Endothelial cell of umbilical vein (primary cell): ENCODE measurements around the gene TMCO1. TPM values are rescaled to one million over a fixed set of nuclear protein-coding genes. Genes with fewer than 3 reads are reported as not detected.
"Not testable (repeated sequence)": the region's sequence is repeated elsewhere in the genome, so short reads cannot be mapped to it uniquely, and the experiment has no call there.

Experiments
- BruUV-seq: library from RNA; stranded (reverse); fragments of 400-500 nt; replicated peaks from 2 replicates; lab custom pipeline; 2021; lab: Mats Ljungman, UMichigan
- CTCF ChIA-PET: fragments of 300-600, 350-600 bp; sonication (Branson Sonifier 250); formaldehyde crosslinking; loops from one replicate; lab custom pipeline; 2021; ENCODE audit warnings: antibody characterized with exemption, inconsistent platforms; lab: Charles Lee
- POLR2A ChIA-PET: fragments of 300-600, 350-600 bp; sonication (Branson Sonifier 250); formaldehyde crosslinking; loops from one replicate; lab custom pipeline; 2021; ENCODE audit warnings: antibody characterized with exemption, inconsistent platforms; lab: Charles Lee
- DNase-seq: peaks from one replicate; pipeline ENCODE4 v3.0.0-alpha.2; 2011; ENCODE audit warnings: low read depth, low spot score
- FAIRE-seq: peaks from 2 replicates; lab custom pipeline; 2011; peaks lifted over from hg19 to GRCh38; lab: Jason Lieb, UNC
- H2AFZ ChIP-seq: 2 replicates; pipeline ENCODE4 v1.6.0; 2012; ENCODE audit warnings: low read depth, low read length, control low read depth, inconsistent platforms
- H3K27ac ChIP-seq: 2 replicates; pipeline ENCODE4 v1.5.1; 2011; ENCODE audit warnings: low read depth, mild to moderate bottlenecking, control low read depth, low read length, moderate library complexity; ENCODE audit not compliant: insufficient read depth
- H3K27me3 ChIP-seq, 2 experiments: 2 replicates each; pipeline versions ENCODE4 v1.6.0 to v1.6.1; 2011; ENCODE audit warnings: low read length in 2 of 2, mixed read lengths in 1 of 2; ENCODE audit not compliant: control insufficient read depth in 2 of 2, insufficient read depth in 2 of 2
- H3K36me3 ChIP-seq, 2 experiments: 2 replicates in 1 of 2; 3 replicates in 1 of 2; pipeline ENCODE4 v1.5.1; 2011; ENCODE audit warnings: low read length in 2 of 2, mild to moderate bottlenecking in 1 of 2, moderate library complexity in 1 of 2; ENCODE audit not compliant: control insufficient read depth in 2 of 2, insufficient read depth in 2 of 2; ENCODE audit errors: extremely low read depth in 1 of 2
- H3K4me1 ChIP-seq: 3 replicates; pipeline ENCODE4 v1.5.1; 2011; ENCODE audit warnings: mild to moderate bottlenecking, low read length; ENCODE audit not compliant: control insufficient read depth, insufficient read depth; ENCODE audit errors: extremely low read depth
- H3K4me2 ChIP-seq: 2 replicates; pipeline ENCODE4 v1.6.1; 2011; ENCODE audit warnings: low read length, control low read depth, mixed read lengths; ENCODE audit not compliant: insufficient read depth
- H3K4me3 ChIP-seq, 3 experiments: fragments of 200-600 bp in 1 of 3; sonication (generic), shearing (Covaris generic) in 1 of 3; replicated peaks in 1 of 3; 2 replicates each; pipeline ENCODE4 v1.5.1; 2011 to 2016; ENCODE audit warnings: control low read depth in 3 of 3, low read length in 3 of 3, mild to moderate bottlenecking in 2 of 3, inconsistent platforms in 1 of 3, low read depth in 1 of 3, moderate library complexity in 1 of 3; ENCODE audit not compliant: insufficient read depth in 1 of 3
- H3K79me2 ChIP-seq: 2 replicates; pipeline ENCODE4 v1.6.0; 2012; ENCODE audit warnings: low read length, inconsistent platforms; ENCODE audit not compliant: control insufficient read depth, insufficient read depth
- H3K9ac ChIP-seq: replicated peaks from 2 replicates; pipeline ENCODE3; 2011; ENCODE audit warnings: low read length, control low read depth; ENCODE audit not compliant: insufficient read depth; ENCODE audit errors: extremely low read depth
- H3K9me1 ChIP-seq: replicated peaks from 3 replicates; pipeline ENCODE4 v1.6.0; 2011; ENCODE audit warnings: mild to moderate bottlenecking, low read length; ENCODE audit not compliant: control insufficient read depth, insufficient read depth; ENCODE audit errors: extremely low read depth
- H3K9me3 ChIP-seq: replicated peaks from 2 replicates; pipeline ENCODE4 v1.5.1; 2012; ENCODE audit warnings: low read length, inconsistent platforms; ENCODE audit not compliant: control insufficient read depth, insufficient read depth
- H4K20me1 ChIP-seq: replicated peaks from 2 replicates; pipeline ENCODE3; 2011; ENCODE audit warnings: mild to moderate bottlenecking, low read length; ENCODE audit not compliant: control insufficient read depth, insufficient read depth; ENCODE audit errors: extremely low read depth
- CTCF ChIP-seq, 2 donors: IDR thresholded peaks; 1 replicate in 1 of 2; 2 replicates in 1 of 2; pipeline ENCODE4 v1.5.1; 2011; ENCODE audit warnings: low read length in 2 of 2, mild to moderate bottlenecking in 2 of 2, moderate library complexity in 2 of 2, control low read depth in 1 of 2, inconsistent platforms in 1 of 2, low read depth in 1 of 2; ENCODE audit not compliant: insufficient read depth in 1 of 2; ENCODE audit errors: extremely low read depth in 1 of 2
- EZH2 ChIP-seq: IDR thresholded peaks from 2 replicates; pipeline ENCODE4 v1.6.1; 2012; ENCODE audit warnings: borderline replicate concordance, low read depth, mild to moderate bottlenecking, moderate library complexity, low read length, inconsistent platforms; ENCODE audit not compliant: severe bottlenecking
- FOS ChIP-seq: IDR thresholded peaks from 2 replicates; pipeline ENCODE4 v1.6.1; 2011; ENCODE audit warnings: mild to moderate bottlenecking, low read length, moderate library complexity, borderline replicate concordance; ENCODE audit not compliant: insufficient read depth
- JUN ChIP-seq: IDR thresholded peaks from 2 replicates; pipeline ENCODE4 v1.6.1; 2011; ENCODE audit warnings: borderline replicate concordance, low read depth; ENCODE audit not compliant: insufficient read length, insufficient read depth
- MAX ChIP-seq: IDR thresholded peaks from 2 replicates; pipeline ENCODE4 v1.6.1; 2011; ENCODE audit not compliant: insufficient read depth, insufficient read length
- MYC ChIP-seq: IDR thresholded peaks from one replicate; pipeline ENCODE4 v1.6.1; 2011; ENCODE audit warnings: mild to moderate bottlenecking, low read depth, low read length
- POLR2A ChIP-seq: IDR thresholded peaks from 2 replicates; pipeline ENCODE4 v1.6.1; 2012; ENCODE audit warnings: low read depth, mild to moderate bottlenecking, control low read depth, low read length
- POLR2AphosphoS5 ChIP-seq: IDR thresholded peaks from 2 replicates; pipeline ENCODE4 v1.6.1; 2012; ENCODE audit warnings: low read depth, mild to moderate bottlenecking, control low read depth, low read length, moderate library complexity; ENCODE audit not compliant: insufficient read depth
- dilution Hi-C: fragments of 300-500 bp; cut with MboI; formaldehyde crosslinking; loops from one replicate; pipeline ENCODE4 v1.15.0; 2019; ENCODE audit warnings: low sequenced_read_pairs; ENCODE audit not compliant: extremely low pct_ligation_motif_present
- intact Hi-C: fragments of 100-400 bp; cut with micrococcal nuclease; formaldehyde crosslinking; loops from one replicate; pipeline ENCODE4 v1.10.0; 2022
- polyA plus RNA-seq, 4 experiments: library from polyadenylated mRNA; depleted of rRNA in 3 of 4; stranded (reverse) in 3 of 4; unstranded in 1 of 4; fragments of >200 nt; gene quantifications; 2 replicates each; pipeline versions ENCODE4 v1.2.1 to v1.2.3, GENCODE V29; 2011 to 2012; ENCODE audit warnings: missing spikeins in 1 of 4
- total RNA-seq: library from RNA; stranded (reverse); gene quantifications from 2 replicates; pipeline ENCODE4 v1.2.3, GENCODE V29; 2021

The TMCO1 gene
- total and polyA plus RNA-seq, 2 donors (not counting 3 experiments of a cell fraction or from before 2014, with no cell fraction given), result 86.0 to 93.4 TPM

GRCh38 chr1:165683848-165684485 is 84.7 kb downstream of the TMCO1 start:
- H3K4me3 ChIP-seq, result no peak overlapping the region
- H3K27ac ChIP-seq, result no peak overlapping the region
- DNase-seq (no peak), FAIRE-seq (no peak)
- ChIA-PET CTCF (interaction anchor here (0.6 to 0.9 kb wide), 2 partner anchors 14 to 93 kb away, joined by 3 read pairs; partner anchors contain the start of gene ALDH9A1), POLR2A (no interaction called here)
- intact Hi-C loops, result no loop called here
- TF ChIP-seq MAX, result no peak
- no peak for TF ChIP-seq CTCF (IDR thresholded peaks at IDR 0.05; ENCODE audit: extremely low read depth in 1 of 2, insufficient read depth in 1 of 2, low read depth in 1 of 2, low read length in 2 of 2)
- TF ChIP-seq JUN, result no peak
- TF ChIP-seq POLR2A, result no peak
- TF ChIP-seq EZH2, result no peak
- TF ChIP-seq POLR2AphosphoS5, result no peak
- TF ChIP-seq MYC, result no peak
- TF ChIP-seq FOS, result no peak
- no peaks in the 10 kb centered on the region for H3K27me3 ChIP-seq
- H3K4me1 ChIP-seq, result no peaks in the 10 kb centered on the region
- H2AFZ ChIP-seq, result no peak overlapping the region
- H3K9me3 ChIP-seq, result no peaks in the 10 kb centered on the region
- dilution Hi-C loops, result no loop called here
- peaks cover 11% of the 10 kb centered on the region for H3K79me2 ChIP-seq
- no peaks in the 10 kb centered on the region for H3K9me1 ChIP-seq
- no TSS peak for BruUV-seq
- no peak overlapping the region for H3K9ac ChIP-seq
- no peaks in the 10 kb centered on the region for H4K20me1 ChIP-seq
- peaks cover 6 to 13% of the 10 kb centered on the region in 2 experiments for H3K36me3 ChIP-seq
- H3K4me2 ChIP-seq, result no peak overlapping the region

- H3K27ac ChIP-seq, H3K9ac ChIP-seq, H4K20me1 ChIP-seq, H3K4me3 ChIP-seq, FAIRE-seq, H2AFZ ChIP-seq, DNase-seq, dilution Hi-C loops, H3K4me2 ChIP-seq, BruUV-seq, H3K9me1 ChIP-seq, H3K9me3 ChIP-seq, H3K27me3 ChIP-seq, H3K79me2 ChIP-seq, intact Hi-C loops, POLR2A ChIA-PET, H3K4me1 ChIP-seq: not testable (repeated sequence)
- CTCF ChIA-PET, result interaction anchor here (2.5 kb wide), 1 partner anchor 17 kb away, joined by 9 read pairs; the partner anchor contains the start of gene ALDH9A1
- peaks cover 6 to 10% of the 10 kb centered on the region in 2 experiments for H3K36me3 ChIP-seq
Measured at GRCh38 chr1:165680773-165681172, 87.9 kb downstream of the TMCO1 start.
